H9 (cell line): ENCODE data around the gene TBC1D4. TPM values are rescaled to one million over a fixed set of nuclear protein-coding genes. Genes with fewer than 3 reads are reported as not detected.

ENCODE experiments used
- DNase-seq: peaks from one replicate; pipeline ENCODE4 v3.0.0-alpha.2; 2017
- H2AFZ ChIP-seq: one replicate; pipeline ENCODE4 v1.6.1; 2013; ENCODE audit warnings: mild to moderate bottlenecking, low read length, control low read depth, moderate library complexity
- H2AK5ac ChIP-seq: 2 replicates; pipeline ENCODE4 v1.6.1; 2013; ENCODE audit warnings: low read length, control low read depth, mixed read lengths; ENCODE audit not compliant: insufficient read length
- H2BK120ac ChIP-seq: one replicate; pipeline ENCODE4 v1.6.1; 2013; ENCODE audit warnings: low read depth, mild to moderate bottlenecking, low read length, control low read depth, inconsistent platforms; ENCODE audit not compliant: poor library complexity, severe bottlenecking
- H2BK12ac ChIP-seq: 2 replicates; pipeline ENCODE4 v1.6.1; 2013; ENCODE audit warnings: low read length, control low read depth, mixed read lengths, low read depth; ENCODE audit not compliant: insufficient read length
- H2BK15ac ChIP-seq: 2 replicates; pipeline ENCODE4 v1.6.1; 2013; ENCODE audit warnings: low read depth, low read length, control low read depth
- H2BK20ac ChIP-seq: one replicate; pipeline ENCODE4 v1.6.1; 2013; ENCODE audit warnings: low read depth, mild to moderate bottlenecking, low read length, control low read depth, inconsistent platforms; ENCODE audit not compliant: poor library complexity, severe bottlenecking
- H2BK5ac ChIP-seq: 2 replicates; pipeline ENCODE4 v1.6.1; 2013; ENCODE audit warnings: low read length, control low read depth, mixed read lengths; ENCODE audit not compliant: insufficient read length
- H3K14ac ChIP-seq: 2 replicates; pipeline ENCODE4 v1.6.1; 2013; ENCODE audit warnings: low read length, control low read depth; ENCODE audit not compliant: insufficient read depth
- H3K18ac ChIP-seq: 2 replicates; pipeline ENCODE4 v1.6.1; 2013; ENCODE audit warnings: low read depth, mild to moderate bottlenecking, mixed read lengths, low read length, control low read depth; ENCODE audit not compliant: insufficient read length
- H3K23ac ChIP-seq: 2 replicates; pipeline ENCODE4 v1.6.1; 2013; ENCODE audit warnings: low read length, control low read depth, mixed read lengths, low read depth; ENCODE audit not compliant: insufficient read length
- H3K23me2 ChIP-seq: 2 replicates; pipeline ENCODE4 v1.6.1; 2013; ENCODE audit warnings: low read depth, mild to moderate bottlenecking, mixed read lengths, low read length, control low read depth; ENCODE audit not compliant: insufficient read length, poor library complexity, severe bottlenecking
- H3K27ac ChIP-seq: 2 replicates; pipeline ENCODE4 v1.5.1; 2013; ENCODE audit warnings: low read length, control low read depth, mixed read lengths, low read depth; ENCODE audit not compliant: insufficient read length
- H3K27me3 ChIP-seq: 2 replicates; pipeline ENCODE4 v1.6.1; 2013; ENCODE audit warnings: low read length, control low read depth, inconsistent platforms; ENCODE audit not compliant: insufficient read depth
- H3K4ac ChIP-seq: 2 replicates; pipeline ENCODE4 v1.6.1; 2013; ENCODE audit warnings: low read depth, mild to moderate bottlenecking, control low read depth, inconsistent platforms, low read length, moderate library complexity
- H3K4me1 ChIP-seq: 2 replicates; pipeline ENCODE4 v1.6.1; 2013; ENCODE audit warnings: low read length, control low read depth, inconsistent platforms; ENCODE audit not compliant: insufficient read depth
- H3K4me2 ChIP-seq: 2 replicates; pipeline ENCODE4 v1.6.1; 2013; ENCODE audit warnings: low read length, control low read depth, mixed read lengths; ENCODE audit not compliant: insufficient read length, insufficient read depth
- H3K56ac ChIP-seq: 2 replicates; pipeline ENCODE4 v1.6.1; 2013; ENCODE audit warnings: low read depth, mild to moderate bottlenecking, mixed read lengths, low read length, control low read depth; ENCODE audit not compliant: insufficient read length
- H3K79me1 ChIP-seq: 2 replicates; pipeline ENCODE4 v1.6.1; 2013; ENCODE audit warnings: low read depth, mild to moderate bottlenecking, moderate library complexity, low read length, control low read depth, inconsistent platforms; ENCODE audit not compliant: insufficient read depth, poor library complexity, severe bottlenecking
- H3K79me2 ChIP-seq: 2 replicates; pipeline ENCODE4 v1.6.1; 2013; ENCODE audit warnings: low read length, control low read depth, inconsistent platforms; ENCODE audit not compliant: insufficient read depth
- H3K9ac ChIP-seq: 2 replicates; pipeline ENCODE4 v1.6.1; 2013; ENCODE audit warnings: low read length, control low read depth, mixed read lengths; ENCODE audit not compliant: insufficient read length; ENCODE audit errors: extremely low read depth
- H3K9me3 ChIP-seq: one replicate; pipeline ENCODE4 v1.6.1; 2013; ENCODE audit warnings: low read depth, low read length, inconsistent platforms; ENCODE audit not compliant: control insufficient read depth
- H3T11ph ChIP-seq: one replicate; pipeline ENCODE4 v1.6.1; 2013; ENCODE audit warnings: mild to moderate bottlenecking, low read length, control low read depth, inconsistent platforms
- H4K20me1 ChIP-seq: one replicate; pipeline ENCODE4 v1.6.1; 2013; ENCODE audit not compliant: control insufficient read depth, insufficient read length, insufficient read depth
- H4K5ac ChIP-seq: 2 replicates; pipeline ENCODE4 v1.6.1; 2013; ENCODE audit warnings: low read depth, mild to moderate bottlenecking, mixed read lengths, low read length, control low read depth; ENCODE audit not compliant: insufficient read length
- H4K8ac ChIP-seq: replicated peaks from 2 replicates; pipeline ENCODE4 v1.6.1; 2013; ENCODE audit warnings: low read length, control low read depth, mixed read lengths, low read depth; ENCODE audit not compliant: insufficient read length
- H4K91ac ChIP-seq: 2 replicates; pipeline ENCODE4 v1.6.1; 2013; ENCODE audit warnings: low read depth, mild to moderate bottlenecking, moderate library complexity, mixed read lengths, low read length, control low read depth; ENCODE audit not compliant: insufficient read length
- H3K27ac Mint-ChIP-seq, 3 experiments: 2 replicates in 2 of 3; 3 replicates in 1 of 3; pipeline ENCODE4 v1.8.0; 2020 to 2021; ENCODE audit warnings: mixed read lengths in 3 of 3, mild to moderate bottlenecking in 1 of 3, moderate library complexity in 1 of 3
- H3K27me3 Mint-ChIP-seq: 2 replicates; pipeline ENCODE4 v1.8.0; 2021; ENCODE audit warnings: low read depth, mild to moderate bottlenecking, moderate library complexity, mixed read lengths
- H3K36me3 Mint-ChIP-seq, 3 experiments: 2 replicates in 2 of 3; 3 replicates in 1 of 3; pipeline ENCODE4 v1.8.0; 2020 to 2021; ENCODE audit warnings: low read depth in 3 of 3, mixed read lengths in 3 of 3; ENCODE audit not compliant: insufficient read depth in 1 of 3
- H3K4me1 Mint-ChIP-seq, 2 experiments: 2 replicates each; pipeline ENCODE4 v1.8.0; 2020; ENCODE audit warnings: mixed read lengths in 2 of 2
- H3K4me3 Mint-ChIP-seq, 2 experiments: 2 replicates in 1 of 2; 3 replicates in 1 of 2; pipeline ENCODE4 v1.8.0; 2020 to 2021; ENCODE audit warnings: mild to moderate bottlenecking in 2 of 2, mixed read lengths in 2 of 2, moderate library complexity in 1 of 2
- H3K9me3 Mint-ChIP-seq, 2 experiments: 2 replicates in 1 of 2; 3 replicates in 1 of 2; pipeline ENCODE4 v1.8.0; 2020; ENCODE audit warnings: mild to moderate bottlenecking in 2 of 2, mixed read lengths in 2 of 2, moderate library complexity in 1 of 2
- CTCF ChIP-seq: fragments of 200-600 bp; sonication (generic); conservative IDR thresholded peaks from 3 replicates; pipeline ENCODE4 v1.8.0; 2021; ENCODE audit warnings: antibody characterized with exemption, mild to moderate bottlenecking
- WGBS: extraction: QIAGEN DNeasy Blood & Tissue Kit; methylation state at CpG from one replicate; pipeline ENCODE4 v1.1.7; 2013; ENCODE audit warnings: missing lambda C conversion rate, low lambda C conversion rate, mixed read lengths; ENCODE audit not compliant: insufficient read length; ENCODE audit errors: extremely low coverage; 5-methylcytosine and 5-hydroxymethylcytosine counted together
- total RNA-seq: library from RNA; stranded (reverse); gene quantifications from 2 replicates; pipeline ENCODE4 v1.2.1, GENCODE V29; 2021

Gene TBC1D4
- total RNA-seq, 1 experiment from 2014 or later = 10.5 TPM

GRCh38 chr13:75514080-75514995 is 32.4 kb upstream of the TBC1D4 start:
- H3K27me3 Mint-ChIP-seq = no peaks in the 10 kb centered on the region
- Histone ChIP-seq H2AK5ac (no peak overlapping the region), H3K27ac (no peak overlapping the region), H2BK120ac (no peak overlapping the region), H2BK20ac (no peak overlapping the region), H3K4me2 (no peak overlapping the region), H3K14ac (no peak overlapping the region), H2AFZ (no peak overlapping the region), H4K8ac (no peak overlapping the region), H4K5ac (no peak overlapping the region), H3K18ac (no peak overlapping the region), H3K27me3 (no peaks in the 10 kb centered on the region; the same call in 1 of the 2 replicates), H2BK15ac (no peak overlapping the region), H3K23me2 (no peaks in the 10 kb centered on the region), H3K9me3 (no peaks in the 10 kb centered on the region), H3K4ac (no peak overlapping the region), H2BK5ac (no peak overlapping the region), H3K79me1 (no peaks in the 10 kb centered on the region), H3K23ac (no peak overlapping the region), H4K20me1 (no peaks in the 10 kb centered on the region), H3K56ac (no peak overlapping the region), H3T11ph (no peak overlapping the region), H3K4me1 (no peaks in the 10 kb centered on the region), H4K91ac (no peak overlapping the region), H2BK12ac (no peak overlapping the region), H3K9ac (no peak overlapping the region), H3K79me2 (no peaks in the 10 kb centered on the region)
- no CpG with 5 or more reads among the region's 3 CpGs for WGBS
- TF ChIP-seq CTCF = no peak
- no peaks in the 10 kb centered on the region for H3K4me1 Mint-ChIP-seq
- no peak overlapping the region for H3K4me3 Mint-ChIP-seq
- H3K27ac Mint-ChIP-seq = no peak overlapping the region
- DNase-seq = no peak
- peaks cover 0 to 12% (median 8%) of the 10 kb centered on the region in 3 experiments; a peak in 3 of 7 replicates for H3K36me3 Mint-ChIP-seq
- H3K9me3 Mint-ChIP-seq = peaks cover 9 to 12% of the 10 kb centered on the region in 2 experiments; a peak in 4 of 5 replicates
